ACC112 (cell line): ENCODE measurements around the gene SLC7A5.

Source experiments
- H2AFZ ChIP-seq: fragments of 200-600 bp; sonication (generic); one replicate; pipeline ENCODE4 v1.6.0; 2017; ENCODE audit warnings: antibody characterized with exemption, low read length; ENCODE audit not compliant: unreplicated experiment
- H3K27ac ChIP-seq: fragments of 200-600 bp; sonication (generic); 2 replicates; pipeline ENCODE4 v1.5.1; 2014; ENCODE audit warnings: low read depth, mild to moderate bottlenecking, antibody characterized with exemption, low read length, moderate library complexity
- H3K27me3 ChIP-seq: fragments of 200-600 bp; sonication (generic); 2 replicates; pipeline ENCODE4 v1.6.1; 2014; ENCODE audit warnings: mild to moderate bottlenecking, antibody characterized with exemption, low read length, moderate library complexity, mixed read lengths; ENCODE audit not compliant: insufficient read depth
- H3K36me3 ChIP-seq: fragments of 200-600 bp; sonication (generic); 2 replicates; pipeline ENCODE4 v1.6.1; 2016; ENCODE audit warnings: mild to moderate bottlenecking, antibody characterized with exemption, low read length, moderate library complexity, mixed read lengths; ENCODE audit not compliant: insufficient read depth
- H3K4me1 ChIP-seq: fragments of 200-600 bp; sonication (generic); one replicate; pipeline ENCODE4 v1.6.1; 2016; ENCODE audit warnings: low read length, mixed read lengths; ENCODE audit not compliant: insufficient read depth, unreplicated experiment, control insufficient read depth
- H3K4me3 ChIP-seq: fragments of 200-600 bp; sonication (generic); 2 replicates; pipeline ENCODE4 v1.5.1; 2014; ENCODE audit warnings: mild to moderate bottlenecking, low read depth, low read length
- H3K79me2 ChIP-seq: fragments of 200-600 bp; sonication (generic); one replicate; pipeline ENCODE4 v1.6.0; 2016; ENCODE audit warnings: low read length; ENCODE audit not compliant: control insufficient read depth, unreplicated experiment, insufficient read depth

The SLC7A5 gene

DNA sequence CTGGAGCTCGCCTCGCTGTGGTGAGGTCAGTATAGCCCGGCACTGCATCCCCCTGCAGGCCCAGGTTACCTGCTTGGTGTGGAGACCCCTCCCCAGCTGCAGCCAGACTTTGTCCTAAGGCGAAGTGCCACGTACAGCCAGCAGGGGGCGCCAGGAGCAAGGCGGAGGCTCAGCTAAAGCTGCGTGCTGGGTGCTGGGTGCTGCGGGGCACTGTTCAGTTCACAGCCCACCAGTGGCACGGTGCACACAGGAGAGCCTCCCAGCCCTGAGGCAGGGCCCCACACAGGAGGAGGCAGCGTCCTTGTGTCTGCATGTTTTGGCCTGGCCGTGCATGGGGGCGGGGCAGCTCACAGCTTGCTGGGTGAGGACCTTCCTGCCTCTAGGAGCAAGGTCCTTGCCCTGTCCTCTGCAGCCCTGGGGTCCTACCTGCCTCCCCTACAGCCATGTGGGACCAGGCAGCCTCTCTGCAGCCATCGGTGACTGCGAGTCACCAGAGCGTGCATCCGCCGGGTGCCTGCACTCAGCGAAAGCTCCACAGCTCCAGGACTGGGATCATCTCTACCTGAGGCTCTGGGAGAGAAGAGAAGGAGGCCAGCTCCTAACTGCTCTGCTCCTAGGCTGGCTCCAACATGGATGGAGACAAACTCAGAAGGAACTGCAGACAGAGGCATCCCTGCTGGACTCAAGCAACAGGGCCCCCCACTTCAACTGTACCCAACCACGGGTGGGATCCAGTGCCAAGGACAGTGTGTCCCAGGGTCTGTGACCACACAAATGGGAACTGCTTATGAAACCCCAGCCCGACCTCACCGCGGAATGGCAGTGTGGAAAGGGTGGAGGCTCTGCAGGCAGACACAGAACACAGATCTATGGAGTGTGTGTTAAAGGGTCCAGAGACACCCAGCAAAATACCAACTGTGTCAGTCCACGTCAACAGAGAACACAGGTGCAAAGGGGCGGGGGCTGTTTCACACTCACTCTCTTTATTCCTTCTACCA is 19.0 kb downstream of the SLC7A5 start:
- Histone ChIP-seq H3K27me3 (no peaks in the 10 kb centered on the region), H3K4me1 (peaks cover 12% of the 10 kb centered on the region), H3K27ac (no peak overlapping the region), H2AFZ (no peak overlapping the region), H3K79me2 (peaks cover 8% of the 10 kb centered on the region), H3K36me3 (peaks cover 7% of the 10 kb centered on the region; the same call in 1 of the 2 replicates), H3K4me3 (no peak overlapping the region)

DNA sequence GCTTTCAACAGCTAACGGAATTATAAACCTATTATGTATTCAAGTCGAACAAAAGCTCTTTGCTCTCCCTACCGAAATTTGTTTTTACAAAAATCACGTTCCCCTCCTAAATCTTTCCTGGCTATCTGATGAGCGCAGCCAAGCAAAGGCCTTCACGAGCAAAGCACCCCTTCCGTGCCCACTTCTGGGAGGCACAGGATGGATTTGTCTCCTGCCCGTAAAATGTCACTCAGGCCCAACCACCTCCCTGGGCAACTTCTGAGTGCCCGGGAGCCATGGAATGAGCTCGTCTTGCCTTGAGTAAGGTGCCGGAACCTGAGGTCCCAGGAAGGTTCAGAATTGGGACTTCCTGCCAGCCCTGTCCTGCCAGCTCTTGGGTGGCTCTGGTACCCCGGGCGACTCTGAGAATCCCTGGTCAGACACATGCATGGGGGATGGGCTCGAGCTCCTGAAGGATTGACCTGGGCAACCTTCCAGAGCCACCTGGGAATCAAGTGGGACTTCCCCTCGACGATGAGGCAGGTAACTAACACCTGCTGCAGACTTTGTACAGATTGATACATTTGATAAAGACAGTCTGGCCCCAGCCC is 19.8 kb downstream of the SLC7A5 start:
- H3K4me1 ChIP-seq, result peaks cover 12% of the 10 kb centered on the region
- H3K4me3 ChIP-seq, result no peak overlapping the region
- peaks cover 8% of the 10 kb centered on the region for H3K79me2 ChIP-seq
- peaks cover 7% of the 10 kb centered on the region; the same call in 1 of the 2 replicates for H3K36me3 ChIP-seq
- no peaks in the 10 kb centered on the region for H3K27me3 ChIP-seq
- H3K27ac ChIP-seq, result no peak overlapping the region
- no peak overlapping the region for H2AFZ ChIP-seq

DNA sequence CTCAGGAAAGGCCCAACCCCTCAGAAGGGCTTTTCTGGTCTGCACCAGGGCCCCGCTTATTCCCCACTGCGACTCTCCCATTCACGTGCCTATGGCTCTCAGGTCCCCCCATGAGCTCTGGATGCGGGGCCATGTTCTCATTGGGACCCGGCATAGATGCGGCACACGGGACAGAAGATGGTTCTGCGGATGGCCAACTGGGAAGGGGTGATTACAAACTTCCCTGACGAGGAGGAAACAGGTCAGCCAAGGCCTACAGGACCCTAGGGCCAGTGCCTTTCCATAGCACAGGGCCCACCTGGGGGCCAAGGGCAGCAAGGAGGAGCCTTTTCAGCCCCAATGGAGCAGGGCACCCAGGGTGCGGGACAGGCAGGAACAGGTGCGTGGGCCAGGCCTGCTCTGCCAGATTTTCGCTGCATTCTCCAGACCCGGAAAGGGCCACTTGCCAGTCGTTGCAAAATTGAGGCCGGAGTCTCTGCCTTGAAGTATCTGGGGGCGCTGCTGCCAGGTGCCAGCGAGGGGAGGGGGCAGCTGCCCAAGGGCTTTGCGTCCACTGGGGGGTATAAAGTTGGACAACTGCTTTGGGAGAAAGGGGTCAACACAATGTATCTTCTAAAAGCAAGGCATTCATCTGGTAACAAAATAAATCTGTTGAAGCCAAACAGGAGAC is 20.5 kb downstream of the SLC7A5 start:
- H3K79me2 ChIP-seq, result peaks cover 8% of the 10 kb centered on the region
- H3K36me3 ChIP-seq, result peaks cover 7% of the 10 kb centered on the region; the same call in 1 of the 2 replicates
- H2AFZ ChIP-seq, result no peak overlapping the region
- H3K4me1 ChIP-seq, result peaks cover 12% of the 10 kb centered on the region
- H3K27me3 ChIP-seq, result no peaks in the 10 kb centered on the region
- no peak overlapping the region for H3K4me3 ChIP-seq
- no peak overlapping the region for H3K27ac ChIP-seq

DNA sequence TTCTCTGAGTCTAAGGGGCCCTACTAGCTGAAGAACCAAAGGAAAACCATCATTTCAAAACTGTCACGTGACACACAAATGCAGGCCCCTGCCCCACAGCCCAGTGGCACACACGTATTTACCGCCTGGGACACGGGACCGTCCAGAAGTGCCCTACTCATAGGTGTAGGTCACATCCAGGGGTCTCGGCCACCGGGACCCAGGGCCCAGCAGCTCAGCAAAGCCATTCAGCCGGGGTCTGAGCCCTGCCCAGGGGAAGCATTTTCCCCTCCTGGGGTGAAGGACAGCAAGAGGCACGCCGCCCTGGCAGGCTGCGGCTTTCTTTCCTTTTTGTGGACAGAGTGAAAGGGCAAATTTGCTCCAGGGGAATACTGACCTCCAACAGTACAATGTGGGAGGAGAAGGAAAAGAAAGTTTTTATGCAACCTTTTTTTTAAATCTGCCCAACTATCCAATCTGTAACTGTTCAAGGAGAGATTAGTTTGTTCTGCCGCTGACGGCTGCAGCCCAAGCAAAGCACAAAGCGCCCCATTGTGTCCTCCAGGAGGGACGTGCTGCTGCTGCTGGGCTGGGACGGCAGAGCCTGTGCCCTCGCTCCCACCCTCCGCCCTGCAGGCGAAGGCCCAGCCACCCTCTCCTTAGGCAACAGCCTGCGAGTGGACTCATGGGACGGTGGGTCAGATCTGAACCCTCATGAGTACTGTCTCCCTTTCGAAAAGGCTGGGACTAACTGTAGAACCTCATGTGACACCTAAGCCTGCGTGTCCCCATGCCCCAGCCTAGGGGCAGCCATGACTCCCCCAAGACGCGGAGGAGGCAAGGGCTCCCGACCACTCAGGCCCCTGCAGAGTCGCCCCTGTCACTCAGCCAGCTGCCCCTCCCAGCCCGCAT is 21.3 kb downstream of the SLC7A5 start:
- H3K27ac ChIP-seq, result no peak overlapping the region
- H3K36me3 ChIP-seq, result peaks cover 7% of the 10 kb centered on the region; the same call in 1 of the 2 replicates
- H3K4me3 ChIP-seq, result no peak overlapping the region
- peaks cover 8% of the 10 kb centered on the region for H3K4me1 ChIP-seq
- peaks cover 11% of the 10 kb centered on the region for H3K79me2 ChIP-seq
- H2AFZ ChIP-seq, result no peak overlapping the region
- H3K27me3 ChIP-seq, result no peaks in the 10 kb centered on the region

DNA sequence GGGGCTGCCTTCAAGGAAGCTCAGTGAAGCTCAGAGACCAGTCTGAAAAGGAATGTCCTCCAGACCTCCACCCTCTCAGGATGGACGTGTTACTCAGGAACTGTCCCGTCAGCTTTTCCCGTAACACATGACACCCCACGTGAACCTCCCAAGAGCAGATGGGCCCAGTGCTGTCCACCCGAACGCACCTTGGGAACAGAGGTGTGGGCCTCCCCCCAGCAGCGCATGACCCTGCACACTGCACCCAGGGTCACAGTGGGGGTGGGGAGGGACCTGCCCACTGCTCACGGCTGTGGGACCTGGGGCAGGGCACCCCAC is 21.9 kb downstream of the SLC7A5 start:
- no peak overlapping the region for H3K27ac ChIP-seq
- no peak overlapping the region for H2AFZ ChIP-seq
- H3K4me3 ChIP-seq, result no peak overlapping the region
- H3K4me1 ChIP-seq, result peaks cover 2% of the 10 kb centered on the region
- peaks cover 7% of the 10 kb centered on the region; the same call in 1 of the 2 replicates for H3K36me3 ChIP-seq
- no peaks in the 10 kb centered on the region for H3K27me3 ChIP-seq
- peaks cover 11% of the 10 kb centered on the region for H3K79me2 ChIP-seq

DNA sequence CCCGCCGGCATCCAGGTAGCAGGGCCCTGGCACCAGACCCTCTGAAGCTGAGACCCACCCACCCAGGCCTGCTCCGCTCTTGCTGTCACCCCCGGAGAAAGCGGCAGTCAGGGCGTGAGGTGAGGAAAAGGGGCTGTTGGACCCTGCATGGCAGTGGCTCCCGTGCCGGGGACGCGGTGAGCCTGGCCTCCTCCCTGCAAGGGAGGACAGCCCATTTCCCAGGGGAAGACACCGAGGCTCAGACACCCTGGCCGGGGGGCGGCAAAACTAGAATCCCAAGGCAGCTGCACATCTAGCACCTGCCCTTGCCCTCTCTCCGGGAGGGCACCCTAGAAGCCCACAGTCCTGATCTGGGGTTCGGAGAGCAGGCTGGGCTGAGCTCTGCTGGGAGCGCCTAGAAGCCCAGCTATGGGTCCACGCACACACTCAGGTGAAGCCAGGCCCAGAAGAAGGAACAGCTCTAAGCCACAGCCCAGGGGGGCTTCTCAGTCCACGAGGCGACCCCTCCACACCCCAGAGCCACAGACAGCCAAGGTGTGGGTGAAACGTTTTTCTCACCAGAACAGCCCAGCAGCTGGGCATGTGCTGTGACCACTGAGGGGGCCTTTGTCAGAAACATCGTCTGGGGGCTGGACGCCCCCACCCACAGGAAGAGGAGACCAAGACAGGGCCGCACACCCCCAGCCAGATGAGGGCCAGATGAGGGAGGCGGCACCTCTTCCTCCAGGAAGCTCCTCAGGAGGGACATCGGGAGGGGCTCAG is 22.4 kb downstream of the SLC7A5 start:
- Histone ChIP-seq H3K27ac (no peak overlapping the region), H3K4me3 (no peak overlapping the region), H3K4me1 (no peaks in the 10 kb centered on the region), H2AFZ (no peak overlapping the region), H3K27me3 (no peaks in the 10 kb centered on the region), H3K36me3 (peaks cover 7% of the 10 kb centered on the region; the same call in 1 of the 2 replicates), H3K79me2 (peaks cover 7% of the 10 kb centered on the region)

DNA sequence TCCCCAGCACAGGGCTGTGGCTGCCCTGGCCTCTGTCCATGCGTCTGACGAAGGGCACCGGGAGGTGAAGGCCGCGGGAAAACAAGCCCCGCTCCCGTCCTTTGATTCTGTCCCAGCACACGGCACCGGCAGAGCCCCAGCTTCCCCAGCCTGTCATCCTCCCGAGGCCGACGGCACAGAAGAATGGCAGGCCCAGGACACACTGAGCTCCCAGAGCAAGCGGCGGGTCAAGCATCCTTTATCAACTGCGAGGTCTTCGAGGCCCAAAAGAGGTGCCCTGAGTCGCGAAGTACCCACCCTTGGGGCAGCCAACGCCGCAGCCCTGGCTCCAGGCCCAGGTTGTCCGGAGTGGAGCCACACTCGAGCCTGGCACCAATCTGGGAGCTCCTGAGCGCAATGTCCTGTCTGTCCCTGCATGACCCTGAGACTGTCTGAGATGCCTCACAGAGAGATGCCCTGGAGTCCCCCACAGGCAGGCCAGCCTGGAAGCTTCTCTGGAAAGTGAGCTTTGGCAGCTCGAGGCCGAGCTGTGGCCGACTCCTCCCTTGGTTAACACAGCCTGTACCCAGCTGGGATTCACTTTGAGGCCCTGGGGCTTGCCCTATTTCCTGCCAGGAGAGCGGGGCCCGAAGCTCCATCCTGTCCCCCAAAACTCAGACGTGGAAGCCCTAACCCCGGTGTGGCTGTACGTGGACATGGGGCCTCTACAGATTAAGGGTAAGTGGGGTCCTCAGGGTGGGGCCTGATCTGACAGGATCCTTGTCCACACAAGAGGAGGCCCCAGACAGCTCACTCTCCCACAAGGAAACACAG is 23.3 kb downstream of the SLC7A5 start:
- no peak overlapping the region for H2AFZ ChIP-seq
- peaks cover 5% of the 10 kb centered on the region for H3K79me2 ChIP-seq
- peaks cover 3% of the 10 kb centered on the region; the same call in 1 of the 2 replicates for H3K36me3 ChIP-seq
- H3K27me3 ChIP-seq, result no peaks in the 10 kb centered on the region
- H3K27ac ChIP-seq, result no peak overlapping the region
- H3K4me1 ChIP-seq, result no peaks in the 10 kb centered on the region
- no peak overlapping the region for H3K4me3 ChIP-seq

DNA sequence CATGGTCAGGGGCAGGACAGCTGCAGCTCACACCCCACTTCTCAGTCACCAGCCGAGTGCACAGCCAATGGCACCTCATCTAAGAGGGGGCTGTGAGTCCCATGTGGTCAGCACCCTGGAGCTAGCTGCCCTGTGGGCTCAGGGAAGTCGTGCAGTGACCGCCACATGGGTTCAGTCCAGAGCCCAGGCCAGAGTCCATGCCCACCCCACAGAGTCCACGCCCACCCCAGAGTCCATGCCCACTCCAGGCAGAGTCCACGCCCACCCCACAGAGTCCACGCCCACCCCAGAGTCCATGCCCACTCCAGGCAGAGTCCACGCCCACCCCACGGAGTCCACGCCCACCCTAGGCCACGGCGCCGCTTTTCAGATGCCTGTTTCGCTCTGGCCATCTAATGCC is 24.1 kb downstream of the SLC7A5 start:
- Histone ChIP-seq H3K27me3 (no peaks in the 10 kb centered on the region), H3K27ac (no peak overlapping the region), H3K4me3 (no peak overlapping the region), H3K79me2 (peaks cover 5% of the 10 kb centered on the region), H3K36me3 (no peaks in the 10 kb centered on the region), H3K4me1 (no peaks in the 10 kb centered on the region), H2AFZ (no peak overlapping the region)

DNA sequence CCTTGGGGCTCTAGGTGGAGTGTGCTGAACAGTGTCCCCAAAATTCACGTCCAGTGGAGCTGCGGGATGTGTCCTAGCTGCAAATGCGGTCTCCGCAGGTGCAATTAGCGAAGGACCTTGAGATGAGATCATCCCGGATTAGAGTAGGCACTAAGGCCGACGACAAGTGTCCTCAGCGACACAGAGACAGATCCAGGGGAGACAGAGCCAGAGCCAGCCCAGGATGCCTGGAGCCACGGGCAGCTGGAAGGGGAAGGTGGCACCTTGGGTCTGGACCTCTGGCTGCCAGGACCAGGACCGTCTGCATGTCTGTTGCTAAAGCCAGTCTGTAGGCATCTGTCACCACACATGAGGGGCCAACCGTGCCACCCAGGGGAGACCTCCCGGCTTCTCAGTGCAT is 24.5 kb downstream of the SLC7A5 start:
- no peak overlapping the region for H2AFZ ChIP-seq
- no peaks in the 10 kb centered on the region for H3K27me3 ChIP-seq
- H3K4me1 ChIP-seq, result no peaks in the 10 kb centered on the region
- peaks cover 5% of the 10 kb centered on the region for H3K79me2 ChIP-seq
- no peak overlapping the region for H3K27ac ChIP-seq
- no peaks in the 10 kb centered on the region for H3K36me3 ChIP-seq
- H3K4me3 ChIP-seq, result no peak overlapping the region
